ENCODE results near the gene MCM5. TPM values are rescaled to one million over a fixed set of nuclear protein-coding genes. Genes with fewer than 3 reads are reported as not detected.

Gene MCM5
- total RNA-seq, 1 experiment from 2014 or later: 274 TPM

- no peak overlapping the region for H3K9ac ChIP-seq (ENCODE audit: extremely low read depth, insufficient read length, low read length)
- no peak overlapping the region for H3K56ac ChIP-seq (ENCODE audit: insufficient read length, low read depth, low read length)
- peaks cover 4% of the 10 kb centered on the region for H3K27me3 Mint-ChIP-seq (ENCODE audit: low read depth)
- H3K27ac Mint-ChIP-seq: no peak overlapping the region
- no peak overlapping the region for H2AFZ ChIP-seq (ENCODE audit: low read length)
- H3K27ac ChIP-seq (ENCODE audit: insufficient read length, low read depth, low read length): no peak overlapping the region
- H2BK15ac ChIP-seq (ENCODE audit: low read depth, low read length): no peak overlapping the region
- no peak overlapping the region for H3T11ph ChIP-seq (ENCODE audit: low read length)
- H2BK12ac ChIP-seq (ENCODE audit: insufficient read length, low read depth, low read length): no peak overlapping the region
- H2AK5ac ChIP-seq (ENCODE audit: insufficient read length, low read length): no peak overlapping the region
- H3K36me3 Mint-ChIP-seq (ENCODE audit: insufficient read depth in 1 of 3, low read depth in 3 of 3): peaks cover 8 to 15% (median 10%) of the 10 kb centered on the region in 3 experiments; a peak in 4 of 7 replicates
- no peaks in the 10 kb centered on the region; the same call in 1 of the 2 replicates for H3K4me1 ChIP-seq (ENCODE audit: insufficient read depth, low read length)
- no peaks in the 10 kb centered on the region for H3K9me3 ChIP-seq (ENCODE audit: control insufficient read depth, low read depth, low read length)
- H3K4me1 Mint-ChIP-seq: peaks cover 10% of the 10 kb centered on the region in 2 experiments
- no peak overlapping the region for H3K4ac ChIP-seq (ENCODE audit: low read depth, low read length)
- no peaks in the 10 kb centered on the region for H3K27me3 ChIP-seq (ENCODE audit: insufficient read depth, low read length)
- H4K91ac ChIP-seq (ENCODE audit: insufficient read length, low read depth, low read length): no peak overlapping the region
- no peak overlapping the region for H2BK120ac ChIP-seq (ENCODE audit: low read depth, low read length, poor library complexity, severe bottlenecking)
- H3K18ac ChIP-seq (ENCODE audit: insufficient read length, low read depth, low read length): no peak overlapping the region
- no peak overlapping the region for H4K5ac ChIP-seq (ENCODE audit: insufficient read length, low read depth, low read length)
- no peak overlapping the region for H3K14ac ChIP-seq (ENCODE audit: insufficient read depth, low read length)
- H3K4me3 Mint-ChIP-seq: no peak overlapping the region
- no peak overlapping the region for H2BK5ac ChIP-seq (ENCODE audit: insufficient read length, low read length)
- H2BK20ac ChIP-seq (ENCODE audit: low read depth, low read length, poor library complexity, severe bottlenecking): no peak overlapping the region
- no peaks in the 10 kb centered on the region for H4K20me1 ChIP-seq (ENCODE audit: control insufficient read depth, insufficient read depth, insufficient read length)
- TF ChIP-seq, protein P1, sequence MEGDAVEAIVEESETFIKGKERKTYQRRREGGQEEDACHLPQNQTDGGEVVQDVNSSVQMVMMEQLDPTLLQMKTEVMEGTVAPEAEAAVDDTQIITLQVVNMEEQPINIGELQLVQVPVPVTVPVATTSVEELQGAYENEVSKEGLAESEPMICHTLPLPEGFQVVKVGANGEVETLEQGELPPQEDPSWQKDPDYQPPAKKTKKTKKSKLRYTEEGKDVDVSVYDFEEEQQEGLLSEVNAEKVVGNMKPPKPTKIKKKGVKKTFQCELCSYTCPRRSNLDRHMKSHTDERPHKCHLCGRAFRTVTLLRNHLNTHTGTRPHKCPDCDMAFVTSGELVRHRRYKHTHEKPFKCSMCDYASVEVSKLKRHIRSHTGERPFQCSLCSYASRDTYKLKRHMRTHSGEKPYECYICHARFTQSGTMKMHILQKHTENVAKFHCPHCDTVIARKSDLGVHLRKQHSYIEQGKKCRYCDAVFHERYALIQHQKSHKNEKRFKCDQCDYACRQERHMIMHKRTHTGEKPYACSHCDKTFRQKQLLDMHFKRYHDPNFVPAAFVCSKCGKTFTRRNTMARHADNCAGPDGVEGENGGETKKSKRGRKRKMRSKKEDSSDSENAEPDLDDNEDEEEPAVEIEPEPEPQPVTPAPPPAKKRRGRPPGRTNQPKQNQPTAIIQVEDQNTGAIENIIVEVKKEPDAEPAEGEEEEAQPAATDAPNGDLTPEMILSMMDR (conservative IDR thresholded peaks at IDR 0.05): no peak
- no peaks in the 10 kb centered on the region for H3K79me1 ChIP-seq (ENCODE audit: insufficient read depth, low read depth, low read length, poor library complexity, severe bottlenecking)
- no peaks in the 10 kb centered on the region; the same call in 1 of the 2 replicates for H3K79me2 ChIP-seq (ENCODE audit: insufficient read depth, low read length)
- H3K4me2 ChIP-seq (ENCODE audit: insufficient read depth, insufficient read length, low read length): no peak overlapping the region
- no peak overlapping the region for H3K23ac ChIP-seq (ENCODE audit: insufficient read length, low read depth, low read length)
- no peak for DNase-seq
- no peak overlapping the region for H4K8ac ChIP-seq (replicated peaks; ENCODE audit: insufficient read length, low read depth, low read length)
- no CpG with 5 or more reads among the region's 6 CpGs for WGBS (ENCODE audit: extremely low coverage, insufficient read length, low lambda C conversion rate)
- H3K23me2 ChIP-seq (ENCODE audit: insufficient read length, low read depth, low read length, poor library complexity, severe bottlenecking): no peaks in the 10 kb centered on the region
- H3K9me3 Mint-ChIP-seq: no peaks in the 10 kb centered on the region; a peak in 1 of 5 replicates
Observed at GRCh38 chr22:35442471-35442870, 42.5 kb downstream of the MCM5 start.
